Dendritic cell treated with granulocyte-macrophage colony-stimulating factor and Interleukin-4, amounts not matched to agents 40 ng/mL and 50 ng/mL, for 4 days (primary cell): ENCODE data around the gene CCNT2.
"Not testable (repeated sequence)": the region's sequence is repeated elsewhere in the genome, so short reads cannot be mapped to it uniquely, and the experiment has no call there.

ENCODE experiments used
- H3K27ac Mint-ChIP-seq: one replicate; pipeline ENCODE4 v1.8.0; 2022; ENCODE audit warnings: mild to moderate bottlenecking, mixed read lengths
- H3K27me3 Mint-ChIP-seq: one replicate; pipeline ENCODE4 v1.8.0; 2022; ENCODE audit warnings: mild to moderate bottlenecking, mixed read lengths
- H3K36me3 Mint-ChIP-seq: one replicate; pipeline ENCODE4 v1.8.0; 2022; ENCODE audit warnings: low read depth, mixed read lengths
- H3K4me1 Mint-ChIP-seq: one replicate; pipeline ENCODE4 v1.8.0; 2022; ENCODE audit warnings: low read depth, mixed read lengths
- H3K4me3 Mint-ChIP-seq: one replicate; pipeline ENCODE4 v1.8.0; 2022; ENCODE audit warnings: mild to moderate bottlenecking, moderate library complexity, mixed read lengths
- H3K9me3 Mint-ChIP-seq: one replicate; pipeline ENCODE4 v1.8.0; 2022; ENCODE audit warnings: mixed read lengths
- intact Hi-C: fragments of 100-400 bp; cut with micrococcal nuclease; formaldehyde crosslinking; loops from one replicate; pipeline ENCODE4 v1.15.0; 2022

The CCNT2 gene

DNA sequence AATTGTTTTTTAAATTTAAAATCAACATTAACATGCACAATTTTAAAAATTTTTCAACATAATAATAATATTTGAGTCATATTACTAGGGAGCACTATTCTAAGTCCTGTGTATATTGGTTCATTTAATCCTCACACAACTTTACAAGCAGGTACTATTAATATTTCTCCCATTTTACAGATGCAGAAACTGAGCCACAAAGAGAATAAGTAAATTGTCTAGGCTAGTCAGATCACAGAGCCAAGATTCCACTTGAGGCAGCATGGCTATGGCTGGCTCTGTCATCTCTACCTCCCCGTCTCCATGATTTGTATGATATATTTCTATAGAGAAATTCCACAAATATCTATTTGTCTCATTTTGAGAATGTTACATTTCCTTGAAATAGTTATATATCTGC, 15.1 kb downstream of the CCNT2 start:
- Mint-ChIP-seq H3K4me1 (peaks cover 44% of the 10 kb centered on the region), H3K27me3 (no peaks in the 10 kb centered on the region), H3K4me3 (no peak overlapping the region), H3K9me3 (no peaks in the 10 kb centered on the region), H3K27ac (peak overlapping the region; percentile 47), H3K36me3 (peaks cover 52% of the 10 kb centered on the region)
- intact Hi-C loops, result no loop called here

DNA sequence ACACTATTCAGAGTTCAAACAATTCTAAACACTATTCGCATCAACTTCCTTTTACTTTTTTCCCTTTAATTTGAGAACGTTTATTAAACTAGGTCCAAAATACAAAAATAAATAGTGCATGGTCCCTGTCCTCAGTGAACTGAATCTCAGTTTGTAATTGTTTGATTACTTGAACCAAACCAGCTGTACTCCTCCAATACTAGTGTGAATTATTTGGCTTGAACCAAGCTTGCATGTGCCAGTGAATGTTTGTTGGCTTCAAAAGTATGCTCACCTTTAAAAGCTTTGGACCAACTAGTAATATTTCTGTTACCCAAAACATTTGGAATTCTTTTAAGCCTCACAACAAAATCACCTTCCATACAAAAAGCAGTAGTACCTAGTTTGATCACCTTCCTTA, 15.5 kb downstream of the CCNT2 start:
- H3K4me3 Mint-ChIP-seq, result no peak overlapping the region
- H3K4me1 Mint-ChIP-seq, result peaks cover 43% of the 10 kb centered on the region
- H3K27me3 Mint-ChIP-seq, result no peaks in the 10 kb centered on the region
- peaks cover 50% of the 10 kb centered on the region for H3K36me3 Mint-ChIP-seq
- intact Hi-C loops, result no loop called here
- H3K9me3 Mint-ChIP-seq, result no peaks in the 10 kb centered on the region
- peak overlapping the region; percentile 31 for H3K27ac Mint-ChIP-seq

DNA sequence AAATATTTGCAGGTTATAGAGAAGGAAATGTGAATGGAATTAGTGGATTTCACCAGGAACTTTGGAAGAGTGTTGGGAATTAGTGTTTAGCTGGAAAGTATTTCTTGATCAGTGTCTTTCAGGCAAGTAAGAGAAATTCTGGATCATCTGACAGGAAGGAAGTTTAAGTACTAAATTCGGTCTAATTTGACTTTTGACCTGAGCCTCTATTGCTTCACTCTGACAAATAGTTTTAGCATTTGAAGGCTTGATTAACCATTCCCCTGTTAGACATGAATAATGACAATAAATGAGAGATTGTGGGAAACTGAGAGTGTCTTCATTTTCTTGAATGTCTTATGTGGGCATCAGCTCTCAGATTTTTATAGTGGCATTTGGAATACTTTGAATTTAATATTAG, 16.0 kb downstream of the CCNT2 start:
- Mint-ChIP-seq H3K9me3 (no peaks in the 10 kb centered on the region), H3K4me1 (peaks cover 38% of the 10 kb centered on the region), H3K36me3 (peaks cover 50% of the 10 kb centered on the region), H3K4me3 (no peak overlapping the region), H3K27ac (peak overlapping the region; percentile 31), H3K27me3 (no peaks in the 10 kb centered on the region)
- intact Hi-C loops, result no loop called here

DNA sequence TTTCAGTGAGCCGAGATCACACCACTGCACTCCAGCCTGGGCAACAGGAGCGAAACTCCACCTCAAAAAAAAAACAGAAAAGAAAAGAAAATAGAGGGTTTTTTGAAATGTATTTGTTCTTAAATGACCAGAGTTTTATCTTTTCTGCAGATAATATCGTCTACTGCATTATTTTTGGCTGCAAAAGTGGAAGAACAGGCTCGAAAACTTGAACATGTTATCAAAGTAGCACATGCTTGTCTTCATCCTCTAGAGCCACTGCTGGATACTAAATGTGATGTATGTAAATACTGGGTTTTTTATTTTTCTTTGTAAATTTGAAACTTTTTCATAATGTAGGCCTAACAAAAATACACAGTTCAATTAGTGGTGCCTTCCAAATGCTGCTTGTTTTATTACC, 18.1 kb downstream of the CCNT2 start:
- Mint-ChIP-seq H3K27ac (no peak overlapping the region), H3K36me3 (peaks cover 55% of the 10 kb centered on the region), H3K4me3 (no peak overlapping the region), H3K9me3 (no peaks in the 10 kb centered on the region), H3K4me1 (peaks cover 24% of the 10 kb centered on the region), H3K27me3 (no peaks in the 10 kb centered on the region)
- intact Hi-C loops, result no loop called here

DNA sequence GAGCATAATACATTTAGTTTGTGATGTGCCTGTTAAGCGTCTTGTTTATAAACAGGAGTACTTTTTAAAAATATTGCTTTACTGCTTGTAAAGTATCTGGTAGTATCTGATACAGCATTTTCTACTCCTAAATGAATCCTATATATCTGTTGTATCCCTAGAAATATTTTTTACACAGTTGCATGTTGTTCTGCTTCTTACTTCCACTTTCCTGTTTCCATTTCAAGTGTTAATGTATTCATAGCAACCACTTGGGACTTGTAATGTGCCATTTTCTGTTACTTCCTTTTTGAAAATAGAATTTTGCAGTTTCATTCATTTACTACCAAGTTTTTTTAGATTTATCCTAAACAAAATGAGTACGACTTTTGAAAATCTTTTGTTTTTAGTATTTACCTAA, 24.9 kb downstream of the CCNT2 start:
- peaks cover 19% of the 10 kb centered on the region for H3K4me1 Mint-ChIP-seq
- H3K4me3 Mint-ChIP-seq, result no peak overlapping the region
- no peaks in the 10 kb centered on the region for H3K9me3 Mint-ChIP-seq
- no peaks in the 10 kb centered on the region for H3K27me3 Mint-ChIP-seq
- peaks cover 65% of the 10 kb centered on the region for H3K36me3 Mint-ChIP-seq
- intact Hi-C loops, result loop anchor here (2.0 to 5.0 kb wide), 2 partner anchors 25 to 109 kb away; partner anchors contain the start of genes CCNT2 and RAB3GAP1
- H3K27ac Mint-ChIP-seq, result peak overlapping the region; percentile 79

DNA sequence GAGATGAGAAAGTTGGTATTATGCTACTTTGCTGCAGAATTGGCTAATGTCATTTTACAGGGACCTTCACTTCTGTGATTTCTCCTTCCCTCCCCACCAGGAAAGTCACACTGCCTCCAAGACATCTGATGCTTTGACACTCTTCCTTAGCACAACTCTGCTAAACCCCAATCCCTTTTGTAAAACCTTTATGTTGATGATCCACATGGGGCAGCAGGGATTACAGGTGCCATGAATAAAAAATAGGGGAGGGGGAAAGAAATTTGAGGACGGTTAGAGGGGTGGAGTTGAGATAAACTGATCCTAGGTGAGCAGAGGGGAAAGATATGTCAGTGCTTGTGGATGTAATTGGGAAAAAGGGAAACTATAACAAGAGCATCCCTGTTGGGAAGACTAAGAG, 26.4 kb downstream of the CCNT2 start:
- Mint-ChIP-seq H3K36me3 (peaks cover 71% of the 10 kb centered on the region), H3K9me3 (no peaks in the 10 kb centered on the region), H3K27ac (peak overlapping the region; percentile 1), H3K4me3 (no peak overlapping the region), H3K4me1 (peaks cover 20% of the 10 kb centered on the region), H3K27me3 (no peaks in the 10 kb centered on the region)
- intact Hi-C loops, result loop anchor here (5.0 kb wide), 1 partner anchor 107 kb away; the partner anchor contains the start of gene RAB3GAP1

DNA sequence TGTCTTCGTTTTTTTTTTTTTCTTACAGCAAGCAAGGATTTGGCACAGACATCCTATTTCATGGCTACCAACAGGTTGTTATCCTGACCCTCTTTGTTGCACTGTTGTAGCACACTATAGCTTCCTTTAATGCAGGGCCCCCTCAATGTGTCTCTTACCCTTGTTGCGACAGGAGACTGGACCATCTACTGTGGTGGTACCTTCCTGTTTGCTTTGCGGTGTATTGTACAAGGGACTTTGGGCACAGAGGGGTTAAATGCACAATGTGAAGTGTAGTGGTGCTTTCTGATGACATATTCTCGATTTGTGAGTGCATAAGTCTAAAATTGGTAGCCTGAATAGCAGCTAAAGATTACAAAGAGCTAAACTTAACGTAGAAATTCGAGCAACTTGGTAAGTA, 27.5 kb downstream of the CCNT2 start:
- H3K27ac Mint-ChIP-seq, result no peak overlapping the region
- no peaks in the 10 kb centered on the region for H3K27me3 Mint-ChIP-seq
- intact Hi-C loops, result no loop called here
- H3K4me3 Mint-ChIP-seq, result no peak overlapping the region
- no peaks in the 10 kb centered on the region for H3K9me3 Mint-ChIP-seq
- peaks cover 68% of the 10 kb centered on the region for H3K36me3 Mint-ChIP-seq
- H3K4me1 Mint-ChIP-seq, result peaks cover 26% of the 10 kb centered on the region

DNA sequence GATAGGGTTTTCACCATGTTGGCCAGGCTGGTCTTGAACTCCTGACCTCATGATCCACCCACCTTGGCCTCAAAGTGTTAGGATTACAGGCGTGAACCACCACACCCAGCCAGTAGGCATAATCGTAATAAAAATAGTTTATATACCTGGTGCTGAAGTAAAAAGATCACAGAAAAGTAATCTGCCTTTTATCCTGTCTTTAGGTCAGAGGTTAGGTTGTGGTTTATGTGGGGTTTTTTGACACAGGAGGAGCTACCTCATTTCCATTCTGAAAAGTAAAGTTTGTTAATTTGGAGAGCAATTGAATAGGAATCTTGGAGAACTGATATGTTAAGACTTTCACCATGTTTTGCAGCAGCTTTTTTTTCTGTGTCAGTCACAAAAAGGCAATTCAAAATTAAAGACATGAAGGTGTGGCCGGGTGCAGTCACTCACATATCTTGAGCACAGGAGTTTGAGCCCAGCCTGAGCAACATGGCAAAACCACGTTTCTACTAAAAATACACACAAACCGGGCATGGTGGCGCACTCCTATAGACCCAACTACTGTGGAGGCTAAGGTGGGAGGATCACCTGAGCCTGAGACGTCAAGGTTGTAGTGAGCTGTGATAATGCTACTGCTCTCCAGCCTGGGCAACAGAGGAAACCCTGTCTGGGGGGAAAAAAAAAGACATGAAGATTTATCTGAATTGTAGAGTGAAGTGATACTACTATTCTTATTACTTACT, 31.5 kb downstream of the CCNT2 start:
- no peak overlapping the region for H3K4me3 Mint-ChIP-seq
- intact Hi-C loops, result no loop called here
- peaks cover 89% of the 10 kb centered on the region for H3K36me3 Mint-ChIP-seq
- H3K27ac Mint-ChIP-seq, result no peak overlapping the region
- no peaks in the 10 kb centered on the region for H3K27me3 Mint-ChIP-seq
- H3K4me1 Mint-ChIP-seq, result peaks cover 35% of the 10 kb centered on the region
- H3K9me3 Mint-ChIP-seq, result no peaks in the 10 kb centered on the region

DNA sequence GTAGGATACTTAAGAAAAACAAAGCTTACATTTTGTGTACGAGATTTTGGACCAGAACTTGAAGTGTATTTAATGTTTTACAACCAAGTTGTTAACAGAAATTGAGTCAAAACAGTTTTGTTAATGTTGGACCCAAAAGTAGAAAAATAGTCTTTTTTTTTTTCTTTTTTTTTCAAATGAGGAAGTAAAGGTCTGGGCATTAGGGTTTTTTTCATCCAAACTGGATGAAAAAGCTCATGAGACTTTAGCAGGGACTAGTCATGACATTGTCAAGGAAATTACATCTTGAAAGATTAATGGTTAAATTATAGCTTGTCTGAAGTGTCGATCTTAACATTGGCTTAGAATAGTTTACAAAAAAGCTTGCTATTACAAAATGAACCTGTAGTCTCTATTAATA, 32.3 kb downstream of the CCNT2 start:
- no peaks in the 10 kb centered on the region for H3K9me3 Mint-ChIP-seq
- H3K36me3 Mint-ChIP-seq, result peaks cover 86% of the 10 kb centered on the region
- H3K4me1 Mint-ChIP-seq, result peaks cover 29% of the 10 kb centered on the region
- no peak overlapping the region for H3K4me3 Mint-ChIP-seq
- H3K27ac Mint-ChIP-seq, result no peak overlapping the region
- intact Hi-C loops, result no loop called here
- H3K27me3 Mint-ChIP-seq, result no peaks in the 10 kb centered on the region

DNA sequence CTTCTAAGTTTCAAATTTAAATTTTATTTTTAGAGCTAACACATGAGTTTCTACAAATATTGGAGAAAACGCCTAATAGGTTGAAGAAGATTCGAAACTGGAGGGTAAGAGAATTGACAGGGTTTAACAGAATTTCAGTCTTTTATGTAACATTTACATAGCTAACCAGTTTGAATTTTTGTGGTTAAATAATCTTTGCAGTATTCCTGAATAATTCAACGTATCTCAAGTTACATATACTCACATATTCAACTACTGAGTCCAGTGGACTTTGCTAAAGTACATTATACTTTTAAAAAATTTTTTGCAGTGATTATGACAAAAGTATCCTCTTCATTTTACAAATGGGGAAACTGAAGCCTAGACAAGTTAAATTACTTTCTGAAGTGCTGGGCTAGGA, 34.0 kb downstream of the CCNT2 start:
- H3K27me3 Mint-ChIP-seq, result no peaks in the 10 kb centered on the region
- H3K4me3 Mint-ChIP-seq, result no peak overlapping the region
- H3K27ac Mint-ChIP-seq, result no peak overlapping the region
- peaks cover 71% of the 10 kb centered on the region for H3K36me3 Mint-ChIP-seq
- peaks cover 29% of the 10 kb centered on the region for H3K4me1 Mint-ChIP-seq
- no peaks in the 10 kb centered on the region for H3K9me3 Mint-ChIP-seq
- intact Hi-C loops, result no loop called here

DNA sequence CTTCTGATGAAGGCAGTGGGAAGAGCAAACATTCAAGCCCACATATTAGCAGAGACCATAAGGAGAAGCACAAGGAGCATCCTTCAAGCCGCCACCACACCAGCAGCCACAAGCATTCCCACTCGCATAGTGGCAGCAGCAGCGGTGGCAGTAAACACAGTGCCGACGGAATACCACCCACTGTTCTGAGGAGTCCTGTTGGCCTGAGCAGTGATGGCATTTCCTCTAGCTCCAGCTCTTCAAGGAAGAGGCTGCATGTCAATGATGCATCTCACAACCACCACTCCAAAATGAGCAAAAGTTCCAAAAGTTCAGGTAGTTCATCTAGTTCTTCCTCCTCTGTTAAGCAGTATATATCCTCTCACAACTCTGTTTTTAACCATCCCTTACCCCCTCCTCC, 35.4 kb downstream of the CCNT2 start:
- Mint-ChIP-seq H3K4me3 (no peak overlapping the region), H3K4me1 (peaks cover 29% of the 10 kb centered on the region), H3K9me3 (no peaks in the 10 kb centered on the region), H3K27me3 (no peaks in the 10 kb centered on the region), H3K36me3 (peaks cover 56% of the 10 kb centered on the region), H3K27ac (peak overlapping the region; percentile 56)
- intact Hi-C loops, result no loop called here

DNA sequence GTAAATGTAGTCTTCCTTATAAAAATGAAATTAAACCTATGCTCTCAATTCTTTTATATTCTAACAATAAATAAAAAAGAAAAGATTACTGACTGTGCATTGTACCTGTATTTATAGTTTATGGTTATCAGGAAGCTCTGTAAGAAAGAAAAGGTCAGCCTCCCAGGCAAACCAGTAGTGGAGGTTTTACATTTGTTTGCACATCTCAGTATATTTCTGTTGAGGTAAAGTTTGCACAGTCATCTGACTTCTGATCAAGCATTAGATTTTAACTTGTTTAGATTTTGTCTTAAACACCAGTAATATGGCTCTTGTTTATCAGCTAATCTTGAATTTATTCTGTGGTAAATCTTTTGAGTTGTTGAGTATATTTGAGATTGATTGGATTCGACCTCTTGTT, 37.1 kb downstream of the CCNT2 start:
- intact Hi-C loops, result loop anchor here (5.0 kb wide), 1 partner anchor 33 kb away; no protein-coding TSS in a partner anchor
- Mint-ChIP-seq H3K36me3 (peaks cover 40% of the 10 kb centered on the region), H3K4me3 (no peak overlapping the region), H3K27ac (no peak overlapping the region), H3K27me3 (no peaks in the 10 kb centered on the region), H3K4me1 (peaks cover 22% of the 10 kb centered on the region), H3K9me3 (no peaks in the 10 kb centered on the region)

DNA sequence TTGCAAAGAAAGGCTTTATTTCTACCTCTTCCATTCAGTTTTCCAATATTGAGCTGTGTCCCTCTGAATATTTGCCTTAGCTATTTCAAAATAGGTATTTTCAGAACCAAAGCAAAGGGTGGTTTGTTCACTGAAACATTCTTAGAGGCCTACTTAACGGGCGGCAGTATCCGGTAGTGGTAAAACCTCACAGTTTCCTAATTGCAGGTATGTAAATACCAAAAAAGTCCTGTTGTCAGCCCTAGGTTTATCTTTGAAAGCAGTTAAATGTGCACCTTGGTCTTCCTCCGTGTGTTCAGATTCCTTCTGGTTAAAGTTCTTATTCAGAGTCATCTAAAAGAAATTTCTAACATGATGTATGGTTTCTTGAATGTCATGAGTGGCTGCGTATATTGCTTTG, 38.9 kb downstream of the CCNT2 start:
- Mint-ChIP-seq H3K4me1 (peaks cover 14% of the 10 kb centered on the region), H3K36me3 (peaks cover 30% of the 10 kb centered on the region), H3K4me3 (no peak overlapping the region), H3K27ac (no peak overlapping the region), H3K9me3 (no peaks in the 10 kb centered on the region), H3K27me3 (no peaks in the 10 kb centered on the region)
- intact Hi-C loops, result loop anchor here (5.0 kb wide), 1 partner anchor 35 kb away; no protein-coding TSS in a partner anchor

DNA sequence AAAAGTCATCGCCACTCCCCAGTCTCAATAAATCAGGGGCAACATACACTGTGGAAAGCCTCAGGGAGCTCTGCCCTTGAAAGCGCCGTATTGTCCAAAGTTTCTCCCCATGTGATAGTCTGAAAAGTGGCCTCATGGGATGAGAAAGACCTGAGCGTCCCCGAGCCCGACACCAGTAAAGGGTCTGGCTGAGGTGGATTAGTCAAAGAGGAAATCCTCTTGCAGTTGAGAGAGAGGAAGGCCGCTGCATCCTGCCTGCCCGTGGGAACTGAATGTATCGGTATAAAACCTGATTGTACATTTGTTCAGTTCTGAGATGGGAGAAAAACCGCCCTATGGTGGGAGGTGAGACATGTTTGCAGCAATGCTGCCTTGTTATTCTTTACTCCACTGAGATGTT, 48.5 kb downstream of the CCNT2 start:
- H3K4me3 Mint-ChIP-seq, H3K27ac Mint-ChIP-seq, H3K4me1 Mint-ChIP-seq, H3K36me3 Mint-ChIP-seq, intact Hi-C loops, H3K27me3 Mint-ChIP-seq: not testable (repeated sequence)
- H3K9me3 Mint-ChIP-seq, result peaks cover 20% of the 10 kb centered on the region
